ENCODE results near the gene KPNA6.
A peak's percentile ranks its signal among the peaks of the same experiment; 100 is the strongest.

GRCh38 chr1:32221980-32222755, 114.3 kb downstream of the KPNA6 start, which contains the start of the genes EIF3I and TMEM234:
- TF ChIP-seq CTCF (IDR thresholded peaks at IDR 0.05): no peak
- peak; percentile 87 for TF ChIP-seq CHD2 (IDR thresholded peaks at IDR 0.05; ENCODE audit: low read length, partially characterized antibody)
- TF ChIP-seq RAD21 (IDR thresholded peaks at IDR 0.05; ENCODE audit: low read length): no peak
